ENCODE measurements around the gene IL23R.
A peak's percentile ranks its signal among the peaks of the same experiment; 100 is the strongest.

IL23R gene

GRCh38 chr1:67250051-67250653 lies 83.9 kb downstream of the IL23R start:
- H3K36me3 ChIP-seq (ENCODE audit: insufficient read depth, low read length): no peaks in the 10 kb centered on the region
- no peak overlapping the region for H3K27ac ChIP-seq
- no peaks in the 10 kb centered on the region; the same call in 1 of the 2 replicates for H3K9me3 ChIP-seq (ENCODE audit: low read depth, low read length)
- DNase-seq (ENCODE audit: low read depth, low spot score): no peak
- H3K4me3 ChIP-seq: no peak overlapping the region
- TF ChIP-seq EZH2 (IDR thresholded peaks at IDR 0.05) (no peak), FOXP2 (optimal IDR thresholded peaks at IDR 0.05; ENCODE audit: control extremely low read depth, extremely low read length, insufficient read depth) (no peak), POLR2AphosphoS5 (IDR thresholded peaks at IDR 0.05; ENCODE audit: borderline replicate concordance, low read depth, low read length) (no peak)
- no peak overlapping the region for H3K9ac ChIP-seq (ENCODE audit: insufficient read length)

- DNase-seq (ENCODE audit: low read depth, low spot score): no peak
- H3K36me3 ChIP-seq (ENCODE audit: insufficient read depth, low read length): no peaks in the 10 kb centered on the region
- no peak for TF ChIP-seq FOXP2 (optimal IDR thresholded peaks at IDR 0.05; ENCODE audit: control extremely low read depth, extremely low read length, insufficient read depth)
- TF ChIP-seq POLR2AphosphoS5 (IDR thresholded peaks at IDR 0.05; ENCODE audit: borderline replicate concordance, low read depth, low read length): no peak
- no peak for TF ChIP-seq EZH2 (IDR thresholded peaks at IDR 0.05)
- H3K27ac ChIP-seq: no peak overlapping the region
- H3K9me3 ChIP-seq (ENCODE audit: low read depth, low read length): no peaks in the 10 kb centered on the region
- H3K4me3 ChIP-seq: no peak overlapping the region
- no peak overlapping the region for H3K9ac ChIP-seq (ENCODE audit: insufficient read length)
These were observed 90.3 kb downstream of the IL23R start for GRCh38 chr1:67256291-67257172.

DNA sequence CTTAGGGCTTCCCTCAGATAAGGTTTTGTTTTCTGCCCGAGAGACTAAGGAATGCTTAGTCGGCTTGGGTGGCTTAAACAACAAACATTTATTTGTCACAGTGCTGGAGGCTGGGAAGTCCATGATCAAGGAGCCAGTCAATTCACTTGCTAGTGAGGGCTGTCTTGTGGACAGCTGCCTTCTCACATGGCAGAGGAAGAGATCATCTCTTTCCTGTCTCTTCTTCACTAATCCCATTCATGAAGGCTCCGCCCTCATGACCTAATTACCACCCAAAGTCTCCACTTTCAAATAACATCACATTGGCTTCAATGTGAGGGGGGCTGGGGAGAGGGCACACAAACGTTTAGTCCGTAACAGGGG lies 90.9 kb downstream of the IL23R start:
- DNase-seq (ENCODE audit: low read depth, low spot score): no peak
- H3K9ac ChIP-seq (ENCODE audit: insufficient read length): no peak overlapping the region
- H3K9me3 ChIP-seq (ENCODE audit: low read depth, low read length): no peaks in the 10 kb centered on the region
- no peak overlapping the region for H3K27ac ChIP-seq
- H3K4me3 ChIP-seq: no peak overlapping the region
- TF ChIP-seq EZH2 (IDR thresholded peaks at IDR 0.05) (no peak), FOXP2 (optimal IDR thresholded peaks at IDR 0.05; ENCODE audit: control extremely low read depth, extremely low read length, insufficient read depth) (no peak), POLR2AphosphoS5 (IDR thresholded peaks at IDR 0.05; ENCODE audit: borderline replicate concordance, low read depth, low read length) (no peak)
- H3K36me3 ChIP-seq (ENCODE audit: insufficient read depth, low read length): no peaks in the 10 kb centered on the region

- Histone ChIP-seq H3K9me3 (ENCODE audit: low read depth, low read length) (no peaks in the 10 kb centered on the region), H3K4me3 (no peak overlapping the region), H3K36me3 (ENCODE audit: insufficient read depth, low read length) (no peaks in the 10 kb centered on the region), H3K27ac (no peak overlapping the region), H3K9ac (ENCODE audit: insufficient read length) (no peak overlapping the region)
- DNase-seq (ENCODE audit: low read depth, low spot score): no peak
- no peak for TF ChIP-seq POLR2AphosphoS5 (IDR thresholded peaks at IDR 0.05; ENCODE audit: borderline replicate concordance, low read depth, low read length)
- TF ChIP-seq EZH2 (IDR thresholded peaks at IDR 0.05): no peak
- TF ChIP-seq FOXP2 (optimal IDR thresholded peaks at IDR 0.05; ENCODE audit: control extremely low read depth, extremely low read length, insufficient read depth): no peak
These were observed 95.4 kb downstream of the IL23R start for GRCh38 chr1:67261680-67262079.

DNA sequence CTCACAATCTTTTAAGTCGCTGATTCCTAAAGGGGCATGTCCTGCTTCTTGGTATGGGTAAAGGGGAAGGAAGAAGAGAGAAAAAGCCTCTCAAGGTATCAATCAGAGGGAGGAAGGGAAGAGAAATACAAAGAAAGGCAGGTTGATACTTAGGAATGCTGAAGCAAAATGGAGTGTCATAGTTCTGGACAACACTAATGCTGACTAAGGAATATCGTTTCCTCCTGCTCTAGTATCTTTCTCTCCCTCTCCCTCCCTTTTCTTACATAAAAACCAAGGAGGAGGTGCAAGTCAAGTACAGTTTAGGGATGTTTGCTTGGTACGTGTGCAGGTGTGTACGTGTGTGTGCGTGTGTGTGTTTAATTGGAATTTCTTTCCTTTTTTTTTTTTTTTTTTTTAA lies 96.5 kb downstream of the IL23R start:
- no peak overlapping the region for H3K4me3 ChIP-seq
- no peak overlapping the region for H3K9ac ChIP-seq (ENCODE audit: insufficient read length)
- no peak for DNase-seq (ENCODE audit: low read depth, low spot score)
- no peaks in the 10 kb centered on the region for H3K36me3 ChIP-seq (ENCODE audit: insufficient read depth, low read length)
- no peaks in the 10 kb centered on the region for H3K9me3 ChIP-seq (ENCODE audit: low read depth, low read length)
- no peak for TF ChIP-seq FOXP2 (optimal IDR thresholded peaks at IDR 0.05; ENCODE audit: control extremely low read depth, extremely low read length, insufficient read depth)
- TF ChIP-seq POLR2AphosphoS5 (IDR thresholded peaks at IDR 0.05; ENCODE audit: borderline replicate concordance, low read depth, low read length): no peak
- TF ChIP-seq EZH2 (IDR thresholded peaks at IDR 0.05): no peak
- no peak overlapping the region for H3K27ac ChIP-seq

- Histone ChIP-seq H3K27ac (no peak overlapping the region), H3K9me3 (ENCODE audit: low read depth, low read length) (no peaks in the 10 kb centered on the region), H3K4me3 (no peak overlapping the region), H3K9ac (ENCODE audit: insufficient read length) (no peak overlapping the region), H3K36me3 (ENCODE audit: insufficient read depth, low read length) (no peaks in the 10 kb centered on the region)
- TF ChIP-seq FOXP2 (optimal IDR thresholded peaks at IDR 0.05; ENCODE audit: control extremely low read depth, extremely low read length, insufficient read depth): no peak
- no peak for TF ChIP-seq EZH2 (IDR thresholded peaks at IDR 0.05)
- TF ChIP-seq POLR2AphosphoS5 (IDR thresholded peaks at IDR 0.05; ENCODE audit: borderline replicate concordance, low read depth, low read length): no peak
- no peak for DNase-seq (ENCODE audit: low read depth, low spot score)
These were observed 97.9 kb downstream of the IL23R start for GRCh38 chr1:67264152-67264551.

DNA sequence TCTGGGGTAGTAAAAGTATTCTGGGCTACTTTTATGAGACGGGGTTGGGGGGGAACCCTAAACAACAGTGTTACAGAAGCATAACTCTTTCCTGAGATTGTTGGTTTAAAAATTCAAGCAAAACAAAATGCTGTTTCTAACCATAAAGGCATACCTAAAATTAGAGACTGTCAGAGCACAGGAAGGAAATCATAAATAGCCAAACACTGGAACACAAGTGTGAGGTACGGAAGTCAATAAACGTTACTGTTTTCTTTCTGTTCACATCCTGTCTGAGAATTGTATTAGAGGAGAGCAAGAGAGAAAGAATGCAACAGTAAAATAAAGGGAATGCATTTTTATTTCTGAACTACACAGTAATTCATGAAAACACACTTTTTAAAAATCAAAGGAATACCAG lies 98.6 kb downstream of the IL23R start:
- no peaks in the 10 kb centered on the region for H3K36me3 ChIP-seq (ENCODE audit: insufficient read depth, low read length)
- no peak overlapping the region for H3K27ac ChIP-seq
- TF ChIP-seq EZH2 (IDR thresholded peaks at IDR 0.05) (no peak), POLR2AphosphoS5 (IDR thresholded peaks at IDR 0.05; ENCODE audit: borderline replicate concordance, low read depth, low read length) (no peak), FOXP2 (optimal IDR thresholded peaks at IDR 0.05; ENCODE audit: control extremely low read depth, extremely low read length, insufficient read depth) (no peak)
- peak overlapping the region; percentile 6; the same call in 1 of the 2 replicates for H3K4me3 ChIP-seq
- no peak for DNase-seq (ENCODE audit: low read depth, low spot score)
- H3K9ac ChIP-seq (ENCODE audit: insufficient read length): no peak overlapping the region
- H3K9me3 ChIP-seq (ENCODE audit: low read depth, low read length): no peaks in the 10 kb centered on the region

GRCh38 chr1:67269061-67269460 lies 102.8 kb downstream of the IL23R start:
- no peak for TF ChIP-seq EZH2 (IDR thresholded peaks at IDR 0.05)
- no peak for TF ChIP-seq POLR2AphosphoS5 (IDR thresholded peaks at IDR 0.05; ENCODE audit: borderline replicate concordance, low read depth, low read length)
- TF ChIP-seq FOXP2 (optimal IDR thresholded peaks at IDR 0.05; ENCODE audit: control extremely low read depth, extremely low read length, insufficient read depth): no peak
- H3K27ac ChIP-seq: no peak overlapping the region

More at GRCh38 chr1:67269061-67269460, 102.8 kb downstream of the IL23R start:
- H3K9ac ChIP-seq (ENCODE audit: insufficient read length): no peak overlapping the region
- H3K4me3 ChIP-seq: no peak overlapping the region
- DNase-seq (ENCODE audit: low read depth, low spot score): no peak
- H3K9me3 ChIP-seq (ENCODE audit: low read depth, low read length): no peaks in the 10 kb centered on the region
- no peaks in the 10 kb centered on the region for H3K36me3 ChIP-seq (ENCODE audit: insufficient read depth, low read length)
